NCI-H748 (cell line): ENCODE results near the gene AQR.
"Not testable (repeated sequence)": the region's sequence is repeated elsewhere in the genome, so short reads cannot be mapped to it uniquely, and the experiment has no call there.

Experiments used
- DNase-seq: peaks from one replicate; lab custom pipeline; 2025; ENCODE audit not compliant: unreplicated experiment; lab: John Stamatoyannopoulos, UW

Gene AQR

GRCh38 chr15:34969340-34970097 lies at the start of gene AQR:
TSS of gene AQR (minus strand) at chr15:34969742. CDS start at chr15:34969613, 129 bp downstream.
- DNase-seq: peak; percentile 95

DNA sequence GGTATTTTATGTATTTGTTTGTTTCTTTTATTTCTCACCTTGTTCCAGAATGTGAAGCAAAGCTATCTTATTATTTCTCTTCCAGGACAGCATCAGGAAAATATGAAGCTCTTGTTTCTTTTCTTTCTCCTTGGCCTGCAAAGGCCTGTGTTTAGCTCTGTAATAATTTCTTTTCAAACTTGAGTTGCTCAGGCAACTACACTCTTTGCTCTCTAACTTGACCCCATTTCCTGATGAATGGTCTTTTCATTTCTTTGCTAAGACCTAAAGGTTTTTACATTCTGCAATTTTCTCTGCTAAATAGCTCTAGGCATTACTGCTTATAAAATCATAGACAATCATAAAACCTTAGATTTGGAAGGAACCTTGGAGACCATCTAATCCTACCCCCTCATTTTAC lies 44.7 kb upstream of the AQR start:
- no peak for DNase-seq

GRCh38 chr15:35013370-35013769 lies 43.8 kb upstream of the AQR start:
- no peak for DNase-seq

GRCh38 chr15:35007397-35007796 lies 37.9 kb upstream of the AQR start:
- no peak for DNase-seq

GRCh38 chr15:35005933-35006332 lies 36.4 kb upstream of the AQR start:
- DNase-seq: no peak

DNA sequence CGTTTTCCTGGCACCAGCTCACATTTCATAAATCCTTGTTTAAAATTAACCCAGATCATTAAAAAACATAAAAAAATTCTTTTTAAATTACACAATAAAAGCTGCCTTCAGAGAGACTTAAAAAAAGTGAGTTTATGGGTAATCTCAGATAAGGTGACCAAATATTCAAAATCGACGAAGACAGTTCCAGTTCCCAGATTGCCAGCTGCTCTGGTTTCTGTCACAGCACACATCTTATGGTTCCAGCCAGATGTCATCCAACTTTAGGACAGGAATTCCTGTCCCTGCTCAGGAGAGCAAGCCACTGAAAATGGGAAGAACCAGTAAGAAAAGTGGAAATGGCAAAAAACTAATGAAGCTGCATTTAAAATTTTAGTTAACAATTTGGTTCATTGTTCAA lies 34.4 kb upstream of the AQR start:
- no peak for DNase-seq

DNA sequence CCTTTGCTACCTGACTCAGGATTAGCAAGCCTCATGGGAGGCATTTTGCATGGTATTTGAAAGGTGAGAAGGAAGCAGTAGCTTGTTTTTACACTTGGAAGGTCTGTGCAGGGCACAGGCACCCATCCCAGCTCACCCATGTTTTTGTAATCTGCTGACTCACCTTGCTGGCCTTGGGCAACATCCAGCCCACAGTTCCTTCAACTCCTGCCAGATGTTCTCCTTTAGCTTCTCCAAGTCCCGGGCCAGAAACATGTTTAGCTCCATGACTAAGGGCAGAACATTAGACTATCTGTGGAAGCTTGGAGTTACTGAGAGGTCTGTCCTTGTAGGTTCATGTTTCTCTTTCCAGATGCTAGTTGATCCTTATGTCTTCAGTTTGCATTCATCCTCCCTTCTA lies 31.0 kb upstream of the AQR start:
- no peak for DNase-seq

DNA sequence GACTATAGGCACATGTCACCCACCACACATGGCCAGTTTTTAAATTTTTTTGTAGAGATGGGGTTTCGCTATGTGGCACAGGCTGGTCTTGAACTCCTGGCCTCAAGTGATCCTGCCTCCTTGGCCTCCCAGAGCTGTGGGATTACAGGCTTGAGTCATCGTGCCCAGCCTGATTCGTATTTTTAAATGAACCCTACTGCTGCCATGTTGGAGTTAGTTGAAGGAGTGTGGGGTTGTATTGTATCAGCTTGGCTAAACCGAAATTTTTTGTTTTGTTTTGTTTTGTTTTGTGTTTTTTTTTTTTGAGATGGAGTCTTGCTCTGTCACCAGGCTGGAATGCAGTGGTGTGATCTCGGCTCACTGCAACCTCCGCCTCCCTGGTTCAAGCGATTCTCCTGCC lies 30.4 kb upstream of the AQR start:
- DNase-seq: no peak

- no peak for DNase-seq
These were observed 25.4 kb upstream of the AQR start for GRCh38 chr15:34994925-34995324.

DNA sequence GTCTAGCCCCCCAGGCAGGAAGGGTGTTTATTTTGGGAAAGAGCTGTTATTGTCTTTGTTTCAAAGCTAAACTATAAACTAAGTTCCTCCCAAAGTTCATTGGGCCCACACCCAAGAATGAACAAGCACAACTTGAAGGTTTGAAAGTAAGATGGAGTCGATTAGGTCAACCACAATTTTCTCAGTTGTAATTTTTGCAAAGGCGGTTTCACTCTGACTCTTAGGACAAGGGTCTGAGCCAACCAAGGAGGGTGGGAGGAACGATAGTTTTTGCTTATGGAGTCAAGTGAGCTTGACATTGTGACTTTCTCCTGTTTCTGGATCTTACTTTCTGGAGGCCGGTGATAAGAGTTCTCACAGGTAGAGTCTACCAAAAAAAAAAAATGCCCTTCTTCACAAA lies 24.3 kb upstream of the AQR start:
- DNase-seq: no peak

GRCh38 chr15:34993412-34993811 lies 23.9 kb upstream of the AQR start:
- no peak for DNase-seq

- peak; percentile 77 for DNase-seq
These were observed 18.7 kb upstream of the AQR start, which contains the start of gene ZNF770 for GRCh38 chr15:34988027-34988902. TSS of gene ZNF770 (minus strand) at chr15:34988287. CDS start at chr15:34983434, 4,853 bp downstream.

- no peak for DNase-seq
These were observed 18.1 kb upstream of the AQR start for GRCh38 chr15:34987609-34988026.

DNA sequence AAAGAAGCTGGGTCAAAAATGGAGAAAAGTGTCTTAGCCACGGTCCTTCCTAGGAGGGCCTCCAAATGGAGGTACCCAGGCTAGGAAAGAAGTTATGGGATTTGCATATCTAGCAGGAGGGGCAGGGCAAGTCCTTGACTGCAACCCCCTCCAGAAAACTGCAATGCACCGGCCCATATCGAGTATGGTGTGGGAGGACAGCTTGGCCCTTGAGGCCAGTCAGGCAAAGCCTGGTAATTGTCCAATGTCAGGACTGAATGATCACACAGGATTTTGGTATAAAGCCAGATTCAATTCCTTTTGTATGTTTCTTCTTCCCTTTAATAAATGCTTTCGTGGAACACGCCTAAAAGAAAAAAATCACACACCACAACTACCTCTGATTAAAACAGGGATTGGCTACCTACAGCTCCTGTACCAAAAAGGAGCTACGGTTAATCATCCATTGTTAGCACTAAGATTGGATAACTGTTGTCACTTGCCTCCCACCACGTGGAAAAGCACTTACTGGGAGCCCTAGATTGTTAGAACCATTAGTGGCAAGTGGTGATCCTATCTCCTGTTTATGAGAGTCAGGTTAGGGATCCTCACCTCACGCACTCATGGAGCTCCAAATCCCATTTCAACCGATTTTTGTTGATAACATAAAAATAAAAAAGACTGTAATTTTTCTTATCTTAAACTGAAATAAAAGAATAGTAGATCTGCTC lies 17.4 kb upstream of the AQR start:
- DNase-seq: no peak

DNA sequence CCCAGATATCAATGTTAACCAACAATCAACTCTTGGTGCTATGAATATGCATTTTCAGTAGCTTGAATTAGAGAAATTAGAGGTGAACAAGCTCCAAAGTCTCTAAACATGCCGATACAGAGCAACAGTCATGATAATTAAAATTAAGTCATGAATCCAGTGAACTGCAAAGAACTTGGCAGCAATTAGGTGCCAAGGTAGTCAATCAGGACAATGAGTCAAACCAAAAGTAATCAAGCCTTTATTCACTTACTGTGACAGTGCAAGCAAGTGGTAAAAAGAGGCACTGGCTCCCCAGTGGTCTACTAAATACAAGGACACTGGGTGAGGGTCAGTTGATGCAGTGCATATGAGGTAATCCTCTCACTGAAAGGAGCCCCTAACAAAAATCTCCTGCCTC lies 16.8 kb upstream of the AQR start:
- DNase-seq: no peak

- no peak for DNase-seq
These were observed 15.5 kb upstream of the AQR start for GRCh38 chr15:34984889-34985630.

DNA sequence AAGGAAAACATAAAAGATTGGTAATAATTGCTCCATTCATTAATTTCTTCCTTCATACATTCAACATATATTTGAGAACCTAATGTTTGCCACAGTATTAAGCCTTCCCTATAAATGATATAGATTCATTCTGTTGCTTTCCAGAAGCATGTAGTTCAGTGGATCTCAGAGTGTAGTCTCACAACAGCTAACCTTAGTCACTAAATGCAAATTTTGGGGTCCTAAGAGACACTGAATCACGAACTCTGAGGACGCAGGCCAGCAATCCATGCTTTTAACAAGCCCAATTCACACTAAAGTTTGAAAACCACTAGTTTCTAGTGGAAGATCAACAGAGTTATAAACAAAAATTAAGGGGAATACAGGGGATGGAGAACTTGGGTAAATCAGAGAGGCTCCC lies 7.2 kb upstream of the AQR start:
- DNase-seq: no peak

GRCh38 chr15:34976073-34976472 lies 6.5 kb upstream of the AQR start:
- no peak for DNase-seq

GRCh38 chr15:34973512-34973911 lies 4.0 kb upstream of the AQR start:
- no peak for DNase-seq

DNA sequence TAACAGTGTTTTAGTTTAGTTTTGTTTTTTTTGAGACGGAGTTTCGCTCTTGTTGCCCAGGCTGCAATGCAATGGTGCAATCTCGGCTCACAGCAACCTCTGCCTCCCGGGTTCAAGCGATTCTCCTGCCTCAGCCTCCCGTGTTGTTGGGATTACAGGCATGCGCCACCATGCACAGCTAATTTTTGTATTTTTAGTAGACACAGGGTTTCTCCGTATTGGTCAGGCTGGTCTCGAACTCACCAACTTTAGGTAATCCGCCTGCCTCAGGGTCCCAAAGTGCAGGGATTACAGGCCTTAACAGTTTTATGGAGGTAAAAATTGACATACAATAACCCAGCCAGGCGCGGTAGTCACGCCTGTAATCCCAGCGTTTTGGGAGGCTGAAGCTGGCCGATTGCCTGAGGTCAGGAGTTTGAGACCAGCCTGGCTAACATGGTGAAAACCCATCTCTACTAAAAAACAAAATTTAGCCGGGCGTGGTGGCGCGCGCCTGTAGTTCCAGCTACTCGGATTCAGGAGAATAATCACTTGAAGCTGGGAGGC lies 629 bp upstream of the AQR start:
- not testable (repeated sequence) for DNase-seq

DNA sequence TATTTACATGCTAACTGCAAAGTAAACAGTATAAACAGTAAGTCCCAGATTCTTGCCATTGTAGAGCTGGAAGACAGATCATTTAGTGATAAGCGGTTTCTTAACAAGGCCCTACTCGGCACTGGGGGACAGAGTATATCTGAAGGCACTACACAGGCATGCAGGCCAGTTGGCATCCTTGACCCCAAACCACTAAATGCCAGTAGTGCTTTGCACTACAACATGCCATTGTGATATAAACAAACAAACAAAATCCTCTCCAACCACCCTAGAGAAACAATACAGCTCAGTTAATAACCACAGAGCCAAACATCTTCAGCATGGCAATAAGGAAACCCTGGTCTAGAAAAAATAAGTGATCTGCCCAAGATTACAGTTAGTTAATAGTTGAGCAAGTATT lies 5.3 kb downstream of the AQR start:
- no peak for DNase-seq
